NCI-H446 treated with DMSO at 0.1 percent for 48 hours (cell line): ENCODE measurements around the gene KREMEN2.

Experiments used
- DNase-seq: peaks from one replicate; lab custom pipeline; 2025; lab: John Stamatoyannopoulos, UW

The KREMEN2 gene

DNA sequence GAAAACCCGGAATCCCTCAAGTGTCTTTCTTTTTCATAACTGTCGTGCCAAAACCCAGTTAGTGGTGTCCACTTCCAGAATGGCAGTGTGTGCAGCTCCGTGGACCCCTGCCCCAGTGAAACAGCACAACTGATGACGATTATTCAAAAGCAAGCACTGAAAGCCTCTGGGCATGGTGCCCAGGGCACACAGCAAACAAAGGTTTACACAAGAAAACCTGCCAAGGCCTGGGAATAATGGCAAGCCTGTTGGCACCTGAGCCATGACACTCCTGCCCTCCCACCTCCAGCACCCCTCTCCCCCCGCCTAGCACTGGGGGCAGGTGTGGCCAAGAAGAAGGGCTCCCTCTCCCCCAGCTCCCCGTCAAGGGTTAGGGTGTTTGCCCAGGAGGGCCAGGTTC, 13.4 kb downstream of the KREMEN2 start:
- DNase-seq = peak; percentile 32

DNA sequence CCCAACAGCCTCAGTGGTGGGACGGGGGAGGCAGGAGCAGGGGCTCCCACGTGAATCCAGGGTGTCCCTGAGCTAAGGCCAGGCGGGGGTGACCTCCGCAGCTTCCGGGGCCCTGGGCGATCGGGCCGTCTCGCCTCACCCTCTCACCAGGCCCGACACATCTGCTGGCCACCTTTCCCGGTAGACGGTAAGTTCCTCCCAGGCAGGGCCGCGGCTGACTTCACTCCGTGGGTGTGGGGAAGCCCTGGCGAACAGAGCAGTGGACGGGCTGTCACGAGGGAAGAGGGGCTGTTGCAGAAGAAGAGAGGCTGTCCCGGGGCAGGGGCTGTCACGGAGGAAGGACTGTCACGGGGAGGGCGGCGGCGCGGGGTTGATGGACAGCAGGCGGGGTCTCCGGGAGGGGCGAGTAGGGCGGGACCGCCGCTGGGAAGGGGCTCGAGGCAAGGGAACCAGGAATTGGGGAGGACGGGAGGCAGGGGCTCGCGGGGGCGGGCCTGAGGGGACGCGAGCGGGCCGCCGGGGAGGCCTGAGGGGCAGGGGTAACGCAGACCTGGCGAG, 15.7 kb downstream of the KREMEN2 start:
- DNase-seq = no peak

DNA sequence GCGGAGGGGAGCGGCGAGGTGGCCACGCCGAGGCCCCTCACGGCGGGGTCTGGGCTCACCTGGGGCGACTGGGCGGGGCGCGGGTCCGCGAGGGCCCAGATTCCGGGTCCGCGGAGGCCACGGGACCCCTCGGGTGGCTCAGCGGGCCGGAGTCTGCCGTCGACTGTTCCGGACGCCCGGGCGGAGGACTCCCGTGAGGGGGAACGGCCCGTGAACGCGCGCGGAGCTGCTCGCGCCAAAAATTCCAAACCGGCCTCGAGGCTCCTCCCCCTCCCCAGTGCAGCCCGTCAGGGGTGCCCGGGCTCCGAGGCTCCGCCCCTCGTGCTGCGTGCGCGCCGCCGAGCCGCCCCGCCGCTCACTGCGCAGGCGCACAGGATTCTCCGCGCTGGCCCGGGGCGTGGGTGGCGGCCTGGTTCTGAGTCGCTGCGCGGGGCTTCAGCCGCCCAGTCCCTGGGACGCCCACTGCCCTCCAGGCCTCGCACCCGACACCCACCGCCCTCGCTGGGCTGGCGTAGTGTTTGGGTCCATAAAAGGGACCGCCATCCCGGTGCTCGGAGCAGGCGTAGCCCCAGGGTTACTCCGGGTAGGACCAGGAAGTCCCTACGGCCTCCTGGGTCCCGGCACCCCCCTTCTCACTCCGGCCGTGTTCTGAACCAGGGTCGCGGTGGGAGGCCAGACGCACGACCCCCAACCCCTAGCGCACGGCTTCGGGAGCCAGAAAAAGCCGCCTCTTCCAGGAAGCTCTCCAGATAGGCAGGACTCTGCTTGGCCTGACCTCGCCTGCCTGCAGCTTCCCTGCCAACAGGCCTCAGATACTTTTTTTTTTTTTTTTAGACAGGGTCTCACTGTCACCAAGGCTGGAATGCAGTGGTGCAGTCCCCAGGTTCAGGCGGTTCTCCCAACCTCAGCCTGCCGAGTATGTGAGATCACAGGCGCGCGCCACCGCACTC, 16.4 kb downstream of the KREMEN2 start, which contains the start of gene PKMYT1:
PKMYT1 (minus strand) TSS at position 220 of the 950 bp plus-strand sequence. CDS start 789 bp downstream, outside the sequence.
- DNase-seq = peak; percentile 51

DNA sequence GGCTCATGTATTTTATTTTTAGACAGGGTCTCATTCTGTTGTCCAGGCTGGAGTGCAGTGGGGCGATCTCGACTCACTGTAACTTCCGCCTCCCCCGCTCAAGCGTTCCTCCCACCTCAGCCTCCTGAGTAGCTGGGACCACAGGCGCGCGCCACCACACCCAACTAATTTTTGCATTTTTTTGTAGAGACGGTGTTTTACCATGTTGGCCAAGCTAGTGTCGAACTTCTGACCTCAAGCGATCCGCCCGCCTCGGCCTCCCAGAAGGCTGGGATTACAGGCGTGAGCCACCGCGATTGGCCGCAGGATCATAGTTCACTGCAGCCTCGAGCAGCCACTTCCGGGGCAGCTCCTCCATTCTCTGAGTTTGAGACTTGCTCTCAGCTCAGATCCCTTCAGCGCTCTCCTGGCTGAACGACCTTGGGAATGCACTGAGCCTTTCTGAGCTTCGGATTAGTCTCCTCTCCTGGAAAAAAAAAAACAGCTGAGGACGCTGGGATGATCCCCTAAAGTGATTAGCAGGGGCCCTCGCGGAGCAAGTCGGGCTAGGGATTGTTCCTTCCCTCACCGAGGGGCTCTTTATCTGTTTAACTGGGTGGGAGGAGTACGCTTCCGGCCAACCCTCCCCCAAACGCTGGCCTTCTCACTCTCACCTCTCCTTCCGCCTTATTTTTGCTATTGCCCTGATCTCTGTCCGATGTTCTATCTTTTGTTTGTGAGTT, 17.3 kb downstream of the KREMEN2 start:
- no peak for DNase-seq

DNA sequence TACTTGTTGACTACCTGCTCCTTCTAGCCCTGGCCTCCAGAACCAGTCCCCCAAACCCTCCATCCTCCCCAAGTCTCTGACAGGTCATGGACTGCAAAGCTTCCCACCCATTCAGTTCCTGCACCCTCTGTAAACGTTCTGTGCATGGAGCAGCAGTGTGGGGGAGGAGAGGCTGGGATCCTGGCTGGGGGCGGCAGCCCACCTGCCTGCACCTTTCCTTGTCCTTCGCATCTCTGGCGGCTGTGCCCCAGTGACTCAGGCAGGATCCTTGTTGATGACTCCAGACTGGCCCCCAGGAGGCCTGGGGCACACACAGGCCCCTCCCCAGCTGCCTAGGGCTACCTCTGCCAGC, 17.8 kb downstream of the KREMEN2 start:
- no peak for DNase-seq

DNA sequence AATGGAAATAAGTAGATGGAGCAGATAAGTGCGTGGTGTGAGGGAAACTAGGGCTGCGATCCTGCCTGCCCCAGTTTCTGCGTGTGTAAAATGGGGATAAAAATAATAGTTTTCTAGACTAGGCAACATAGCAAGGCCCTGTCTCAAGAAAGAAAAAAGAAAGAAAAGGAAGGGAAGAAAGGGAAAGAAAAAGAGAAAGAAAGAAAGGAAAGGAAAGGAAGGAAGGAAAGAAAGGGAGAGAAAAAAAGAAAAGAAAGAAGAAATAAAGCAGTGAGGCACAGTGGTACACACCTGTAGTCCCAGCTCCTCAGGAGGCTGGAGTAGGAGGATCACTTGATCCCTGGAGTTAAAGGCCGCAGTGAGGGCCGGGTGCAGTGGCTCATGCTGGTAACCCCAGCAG, 18.3 kb downstream of the KREMEN2 start:
- DNase-seq = no peak

DNA sequence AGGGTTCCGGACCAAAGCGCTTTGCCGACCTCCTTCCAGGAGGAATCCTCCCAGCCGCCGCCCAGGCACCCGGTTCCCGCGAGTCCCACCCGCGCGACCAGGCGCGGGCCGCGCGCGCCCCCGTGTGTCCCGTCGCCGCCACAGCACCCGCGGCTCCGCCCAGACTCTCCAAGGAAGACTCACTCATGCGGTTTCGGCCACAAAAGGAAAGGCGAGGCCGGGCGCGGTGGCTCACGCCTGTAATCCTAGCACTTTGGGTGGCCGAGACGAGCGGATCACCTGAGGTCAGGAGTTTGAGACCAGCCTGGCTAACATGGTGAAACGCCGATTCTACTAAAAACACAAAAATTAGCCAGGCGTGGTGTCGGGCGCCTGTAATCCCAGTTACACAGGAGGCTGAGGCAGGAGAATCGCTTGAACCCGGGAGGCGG, 19.6 kb downstream of the KREMEN2 start:
- DNase-seq = peak; percentile 26

DNA sequence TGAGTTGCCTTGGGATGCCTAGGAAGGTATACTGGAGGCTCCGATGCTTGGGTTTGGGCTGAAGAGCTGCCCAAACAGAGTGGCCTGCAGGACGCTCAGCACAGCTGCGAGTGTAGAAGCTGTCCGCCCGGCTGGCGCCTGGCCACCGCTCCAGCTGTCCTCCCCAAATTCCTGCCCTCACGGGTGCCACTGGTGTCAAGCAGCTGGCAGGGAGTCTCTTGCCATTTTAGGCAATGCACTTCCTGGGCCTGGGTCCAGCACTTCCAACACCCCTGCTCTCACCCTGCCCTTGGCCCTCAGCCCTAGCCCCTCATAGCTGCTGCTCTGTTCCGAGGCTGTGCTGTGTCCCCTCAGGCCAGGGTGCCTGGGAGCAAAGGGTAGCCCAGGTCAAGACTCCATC, 21.4 kb downstream of the KREMEN2 start:
- peak; percentile 35 for DNase-seq

DNA sequence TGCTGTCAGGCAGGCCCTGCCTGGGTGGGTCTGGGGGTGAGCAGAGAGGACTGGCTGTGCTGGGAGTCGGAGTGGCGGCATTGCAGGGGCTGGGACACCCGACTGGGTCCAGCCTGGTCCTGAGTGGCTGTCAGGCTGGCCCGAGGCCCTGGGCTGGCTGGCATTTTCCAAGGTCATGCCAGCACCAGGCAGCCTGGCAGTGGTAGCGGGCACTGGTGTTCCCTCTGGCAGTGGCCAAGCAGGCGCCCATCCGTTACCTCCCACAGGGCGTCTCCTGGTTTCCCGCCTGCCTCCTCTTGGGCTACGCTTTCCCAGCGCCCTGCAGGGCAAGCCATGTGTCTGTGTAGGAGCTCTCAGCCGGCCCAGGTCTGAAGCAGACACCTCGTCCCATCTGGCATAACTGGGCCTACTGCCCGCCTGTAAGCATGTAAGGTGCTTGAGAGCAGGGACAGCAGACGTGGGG, 21.8 kb downstream of the KREMEN2 start:
- DNase-seq = peak; percentile 86

DNA sequence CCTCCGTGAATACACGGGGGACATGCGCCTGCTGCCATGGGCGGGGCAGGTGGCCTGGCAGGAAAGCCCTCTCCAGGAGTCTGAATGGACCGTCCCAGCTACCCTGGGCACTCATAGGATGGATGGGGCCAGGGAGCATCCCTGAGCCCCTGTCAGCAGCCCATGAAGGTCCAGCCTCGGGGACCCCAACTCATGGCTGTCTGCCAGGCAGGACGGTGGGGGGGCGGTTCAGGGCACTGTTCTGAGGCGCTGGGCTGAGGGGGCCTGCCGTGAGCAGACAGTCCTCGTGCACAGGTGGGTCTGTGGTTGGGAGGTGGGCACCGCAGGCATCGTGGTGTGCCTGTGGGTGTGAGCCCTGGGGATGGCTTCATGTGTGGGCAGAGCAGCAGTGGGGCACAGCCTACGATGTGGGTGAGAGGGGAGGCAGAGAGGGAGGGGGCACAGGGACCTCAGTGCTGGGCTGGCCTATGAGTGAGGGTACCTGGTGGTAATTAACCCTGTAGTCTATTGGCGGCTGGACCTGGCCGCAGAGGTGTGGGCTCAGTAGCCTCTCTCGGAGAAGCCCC, 22.6 kb downstream of the KREMEN2 start:
- no peak for DNase-seq

DNA sequence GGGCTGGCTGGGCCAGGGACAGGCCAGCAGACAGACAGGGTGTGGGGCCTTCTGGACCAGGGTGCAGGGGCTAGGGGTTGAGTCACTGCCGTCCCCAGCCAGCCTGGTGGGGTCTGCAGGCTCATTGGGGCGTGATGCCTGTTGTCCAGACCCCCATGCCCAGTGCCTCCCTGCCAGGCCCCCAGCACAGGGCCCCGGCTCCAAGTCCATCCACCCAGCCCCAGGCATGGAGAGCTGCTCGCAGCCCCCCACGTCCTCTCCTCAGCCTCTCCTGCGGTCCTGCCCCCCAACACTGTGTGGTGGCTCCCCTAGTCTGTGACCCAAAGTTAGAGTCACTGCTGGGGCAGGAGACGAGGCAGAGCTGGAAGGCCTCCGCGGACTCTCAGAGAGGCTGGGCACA, 23.2 kb downstream of the KREMEN2 start:
- no peak for DNase-seq

DNA sequence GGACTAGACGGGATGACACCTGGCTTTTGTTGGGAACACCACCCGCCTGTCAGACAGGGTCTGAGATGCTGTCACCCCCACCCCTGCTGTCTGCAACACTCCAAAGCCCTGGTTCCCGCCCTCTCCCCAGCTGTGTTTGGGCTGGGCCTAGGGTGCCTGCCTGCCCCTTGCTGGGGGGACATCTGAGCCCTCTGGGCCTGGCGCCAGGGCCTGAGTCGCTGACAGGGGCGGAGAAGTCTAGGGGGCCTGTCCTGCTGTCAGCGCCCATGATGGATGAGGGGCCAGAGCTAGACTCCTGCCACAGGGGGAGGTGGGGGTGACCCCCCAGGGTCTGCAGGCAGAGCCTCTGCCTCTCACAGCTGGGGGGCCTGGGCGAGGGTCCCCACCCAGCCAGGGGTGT, 23.8 kb downstream of the KREMEN2 start:
- peak; percentile 27 for DNase-seq

DNA sequence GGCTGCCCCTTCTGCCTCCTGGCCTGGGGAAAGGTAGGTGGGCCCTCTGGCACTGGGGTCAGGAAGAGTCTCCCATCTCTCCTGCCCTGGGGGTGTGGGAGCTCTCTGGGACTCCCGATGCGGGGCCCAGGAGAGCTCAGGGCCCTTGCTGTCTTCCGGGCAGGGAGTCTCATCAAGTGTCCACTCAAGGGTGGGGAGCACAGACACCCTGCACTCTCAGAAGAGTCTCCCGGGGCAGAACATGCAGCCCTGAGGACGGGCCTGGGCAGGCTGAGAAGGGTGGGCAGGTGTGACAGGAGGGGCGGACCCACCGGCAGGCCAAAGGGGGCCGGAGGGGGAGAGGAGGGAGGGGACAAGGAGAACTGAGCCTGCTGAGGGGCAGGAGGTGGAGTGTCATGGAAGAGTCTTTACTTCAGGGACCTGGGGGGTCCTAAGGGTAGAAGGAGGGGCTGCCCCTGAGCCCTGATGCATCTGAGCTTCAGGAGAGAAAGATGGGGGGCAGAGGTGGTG, 24.6 kb downstream of the KREMEN2 start:
- DNase-seq = no peak

DNA sequence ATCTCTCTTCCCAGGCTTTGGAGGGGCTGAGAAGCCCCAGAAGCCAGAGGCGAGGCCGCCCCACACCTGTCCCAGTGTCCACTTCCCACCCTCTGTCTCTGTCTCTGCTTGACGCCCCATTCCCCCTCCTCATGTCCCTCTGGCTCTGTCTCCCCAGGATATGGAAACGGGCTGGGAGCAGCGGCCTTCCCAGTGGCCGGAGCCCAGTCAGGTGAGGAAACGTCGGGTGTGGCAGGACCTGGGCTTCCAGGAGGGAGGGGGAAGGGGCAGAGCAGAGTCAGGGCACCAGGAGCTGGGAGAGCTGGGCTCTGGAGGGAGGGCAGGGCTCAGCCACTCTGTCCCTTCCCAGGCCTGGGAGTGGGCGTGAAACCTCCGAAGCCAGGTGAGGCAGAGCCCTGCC, 26.8 kb downstream of the KREMEN2 start:
- no peak for DNase-seq

DNA sequence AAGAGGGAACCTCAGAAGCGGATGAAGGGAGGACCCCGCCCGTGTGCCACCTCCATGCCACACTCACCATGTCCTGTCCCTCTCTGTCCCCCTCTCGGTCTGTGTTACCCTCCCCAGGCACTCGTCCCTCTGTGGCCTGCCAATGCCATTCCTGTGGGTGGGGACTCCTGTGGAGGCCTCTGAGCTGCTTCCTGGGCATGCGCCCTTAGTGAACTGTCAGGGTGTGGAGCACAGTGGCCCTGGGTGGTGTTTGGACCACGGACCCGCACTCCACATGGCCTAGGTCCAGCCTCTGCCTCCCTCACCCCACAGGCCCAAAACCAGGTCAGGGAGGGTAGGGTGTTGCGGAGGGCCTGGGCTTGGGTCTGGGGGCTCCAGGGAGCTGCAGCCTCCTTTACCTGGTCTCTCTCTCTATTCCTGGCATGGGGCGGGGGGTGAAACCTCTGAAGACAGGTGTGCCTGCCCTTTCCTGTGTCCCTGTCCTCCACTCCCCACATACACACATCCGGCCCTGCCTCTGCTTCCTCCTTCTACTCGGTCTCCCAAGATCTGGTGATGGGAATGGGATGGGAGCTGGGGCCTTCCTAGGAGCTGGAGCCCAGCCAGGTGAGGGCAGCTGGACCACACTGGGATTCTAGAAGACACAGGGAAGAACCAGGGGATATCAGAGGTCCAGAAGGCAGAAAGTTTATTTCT, 27.6 kb downstream of the KREMEN2 start:
- DNase-seq = no peak

DNA sequence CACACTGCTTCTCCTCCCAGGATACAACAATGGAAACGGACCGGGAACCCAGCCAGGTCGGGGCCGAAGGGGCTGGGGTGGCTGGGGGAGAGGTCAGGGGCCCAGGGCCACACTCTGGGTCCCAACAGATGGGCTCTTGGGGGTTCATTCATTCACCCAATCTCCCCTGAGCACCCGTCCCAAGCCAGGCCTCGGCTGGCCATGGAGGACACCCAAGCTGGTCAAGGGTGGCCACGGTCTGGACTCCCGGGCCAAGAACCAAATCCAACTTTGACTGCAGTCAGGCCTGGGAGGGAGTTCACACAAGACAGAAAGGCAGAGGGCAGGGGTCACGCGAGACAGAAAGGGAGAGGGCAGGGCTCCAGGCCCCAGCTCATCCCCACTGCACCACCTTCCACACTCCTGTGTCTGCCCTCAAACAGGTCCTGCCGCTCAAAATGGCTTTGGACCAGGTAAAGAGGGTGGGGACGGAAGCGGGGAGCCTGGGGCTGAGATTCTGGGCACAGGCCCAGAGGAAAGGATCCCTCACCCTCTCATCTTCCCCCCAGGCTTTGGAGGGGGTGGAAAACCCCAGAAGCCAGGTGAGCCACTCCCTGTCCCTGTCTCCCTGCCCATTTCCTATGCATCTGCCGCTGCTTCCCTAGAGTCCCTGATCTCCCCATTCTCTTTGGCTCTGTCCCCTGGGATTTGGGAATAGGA, 28.5 kb downstream of the KREMEN2 start:
- DNase-seq = no peak

DNA sequence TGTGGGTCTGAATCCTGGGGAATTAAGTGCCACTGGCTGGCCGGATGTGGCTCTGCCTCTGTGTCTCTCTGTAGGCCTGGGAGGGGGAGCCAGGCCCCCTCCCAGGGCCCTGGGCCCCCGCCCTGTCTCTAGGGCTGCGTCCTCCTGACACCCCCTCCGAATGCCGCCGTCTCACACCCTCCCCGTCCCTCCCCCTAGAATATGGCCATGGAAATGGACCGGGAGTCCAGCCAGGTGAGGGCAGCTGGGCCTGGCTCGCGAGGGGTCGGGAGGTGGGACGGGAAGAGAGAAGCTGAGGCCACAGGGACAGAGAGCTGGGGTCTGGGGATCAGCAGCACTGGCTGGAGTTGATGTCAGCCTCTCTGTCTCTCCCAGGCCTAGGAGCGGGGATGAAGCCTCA, 32.2 kb downstream of the KREMEN2 start:
- no peak for DNase-seq

DNA sequence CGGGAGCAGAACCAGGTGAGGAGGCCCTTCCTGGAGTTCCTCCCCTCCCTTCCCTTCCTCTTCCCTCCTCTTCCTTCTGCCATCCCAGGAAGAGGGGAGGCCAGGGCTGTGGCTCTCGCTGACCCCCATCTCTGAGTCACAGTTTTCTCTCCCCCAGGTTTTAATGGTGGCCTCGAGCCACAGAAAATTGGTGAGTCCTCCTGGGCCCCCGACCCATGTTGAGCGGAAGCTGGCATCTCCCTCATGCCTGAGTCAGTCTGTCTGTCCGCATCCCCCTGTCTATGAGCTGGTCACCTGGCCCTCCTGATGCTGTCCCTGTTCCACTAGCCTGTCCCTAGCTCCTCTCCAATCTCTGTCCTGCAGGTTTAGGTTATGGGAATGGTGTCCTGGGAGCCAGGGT, 35.9 kb downstream of the KREMEN2 start:
- no peak for DNase-seq

DNA sequence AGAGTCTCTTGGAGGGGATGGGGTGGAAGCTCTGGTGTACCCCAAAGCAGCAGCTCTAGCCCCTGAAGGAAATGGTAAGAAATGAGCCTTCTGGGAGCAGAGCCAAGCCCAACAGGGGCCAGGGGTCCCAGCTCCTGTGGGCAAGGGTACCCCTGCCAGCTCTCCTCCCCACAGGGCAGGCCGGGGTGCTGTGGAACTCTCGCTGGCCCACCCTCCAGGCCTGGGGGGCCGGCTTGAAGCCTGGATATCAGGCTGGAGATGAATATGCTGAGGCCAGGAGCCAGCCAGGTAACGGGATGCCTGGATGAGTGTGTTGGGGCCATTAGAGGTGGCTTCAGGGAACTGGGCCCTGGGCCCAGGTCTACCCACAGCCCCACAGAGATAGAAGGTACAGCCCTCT, 36.5 kb downstream of the KREMEN2 start:
- no peak for DNase-seq

DNA sequence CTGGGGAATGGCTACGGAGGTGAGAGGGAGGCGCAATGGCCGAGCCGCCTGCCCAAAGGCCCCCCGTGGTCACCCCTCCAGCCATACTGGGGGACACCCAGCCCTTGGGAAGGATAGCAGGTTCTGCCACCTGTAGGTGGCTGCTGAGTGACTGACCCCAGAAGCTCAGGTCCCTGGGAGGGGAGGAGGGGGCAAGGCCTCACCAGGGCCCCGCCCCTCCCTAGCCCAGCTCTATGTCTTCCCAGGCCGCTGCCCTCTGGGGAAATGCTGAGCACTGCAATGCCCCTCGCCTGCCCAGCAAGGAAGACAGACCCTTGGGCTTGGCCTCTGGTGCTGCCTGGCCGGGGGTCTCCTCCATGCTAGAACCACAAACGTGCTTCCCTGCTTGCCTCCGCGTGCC, 37.2 kb downstream of the KREMEN2 start:
- DNase-seq = no peak
